Bladder microvascular endothelial cell (primary cell): Measurements from ENCODE around the gene MYL6B. TPM values are rescaled to one million over a fixed set of nuclear protein-coding genes. Genes with fewer than 3 reads are reported as not detected.

Source experiments
- total RNA-seq: library from RNA; depleted of rRNA; stranded (reverse); fragments of >200 nt; gene quantifications from 2 replicates; pipeline ENCODE4 v1.2.3, GENCODE V29; 2014

MYL6B gene
- 69.4 and 71.4 TPM in 2 replicates for total RNA-seq

DNA sequence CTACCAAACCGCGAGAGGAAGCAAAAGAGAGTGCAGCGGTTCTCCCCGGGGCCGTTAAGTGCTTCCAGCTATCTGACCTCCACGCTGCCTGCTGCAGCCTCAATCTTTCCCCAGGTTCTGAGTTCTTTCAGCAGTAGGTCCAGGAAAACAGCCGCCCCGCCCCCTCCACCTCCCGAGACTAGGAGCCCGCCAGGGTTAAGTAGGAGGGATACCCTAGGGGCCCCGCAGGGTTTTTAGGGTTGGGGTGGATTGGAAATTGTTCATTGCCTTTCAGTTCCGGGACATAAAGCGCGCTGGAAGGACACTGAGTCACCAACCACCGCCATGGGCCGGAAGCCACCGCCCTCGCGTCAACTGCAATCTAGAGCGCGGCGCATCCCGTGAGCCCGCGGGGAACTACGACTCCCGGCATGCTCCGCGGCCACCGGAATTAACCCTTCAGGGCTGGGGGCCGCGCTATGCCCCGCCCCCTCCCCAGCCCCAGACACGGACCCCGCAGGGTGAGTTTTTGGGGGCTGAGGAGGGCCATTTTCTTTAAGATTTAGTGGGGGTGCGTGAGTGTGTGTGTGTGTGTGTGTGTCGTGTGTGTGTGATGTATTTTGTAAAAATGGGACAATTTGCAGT lies at the start of gene MYL6B:
Gene MYL6B (plus strand): TSS at position 456 of the 624 bp plus-strand sequence. CDS start 1,332 bp downstream, outside the sequence.

DNA sequence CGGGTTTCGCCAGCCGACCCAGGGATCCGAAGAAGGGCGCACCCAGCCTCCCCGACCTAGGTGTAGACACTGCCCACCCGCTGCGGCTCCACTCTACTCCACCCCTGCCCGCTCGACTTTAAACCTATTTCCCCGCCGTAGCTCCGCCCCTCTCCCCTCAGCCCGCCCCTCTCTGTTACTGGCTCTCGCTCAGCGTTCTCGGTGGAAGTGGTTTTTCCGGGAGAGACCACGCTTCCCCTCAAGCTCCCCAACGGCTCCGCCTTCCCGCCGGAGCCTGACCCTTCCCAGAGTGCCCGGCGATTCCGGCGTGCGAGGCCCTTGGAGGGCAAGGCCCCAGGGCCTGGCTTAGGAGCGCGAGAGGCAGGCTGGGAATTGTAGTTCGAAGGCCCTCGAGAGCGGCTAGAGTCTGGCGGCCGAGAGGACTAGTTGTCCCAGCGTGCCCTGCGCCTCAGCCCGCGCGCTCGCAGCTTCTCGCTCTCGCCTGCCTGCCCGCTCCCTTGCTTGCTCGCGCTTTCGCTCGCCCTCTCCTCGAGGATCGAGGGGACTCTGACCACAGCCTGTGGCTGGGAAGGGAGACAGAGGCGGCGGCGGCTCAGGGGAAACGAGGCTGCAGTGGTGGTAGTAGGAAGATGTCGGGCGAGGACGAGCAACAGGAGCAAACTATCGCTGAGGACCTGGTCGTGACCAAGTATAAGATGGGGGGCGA lies 48.1 kb upstream of the MYL6B start, which contains the start of gene PA2G4:
Gene PA2G4 (plus strand): TSS at position 451 of the 706 bp plus-strand sequence. CDS start 179 bp downstream, at position 630.

DNA sequence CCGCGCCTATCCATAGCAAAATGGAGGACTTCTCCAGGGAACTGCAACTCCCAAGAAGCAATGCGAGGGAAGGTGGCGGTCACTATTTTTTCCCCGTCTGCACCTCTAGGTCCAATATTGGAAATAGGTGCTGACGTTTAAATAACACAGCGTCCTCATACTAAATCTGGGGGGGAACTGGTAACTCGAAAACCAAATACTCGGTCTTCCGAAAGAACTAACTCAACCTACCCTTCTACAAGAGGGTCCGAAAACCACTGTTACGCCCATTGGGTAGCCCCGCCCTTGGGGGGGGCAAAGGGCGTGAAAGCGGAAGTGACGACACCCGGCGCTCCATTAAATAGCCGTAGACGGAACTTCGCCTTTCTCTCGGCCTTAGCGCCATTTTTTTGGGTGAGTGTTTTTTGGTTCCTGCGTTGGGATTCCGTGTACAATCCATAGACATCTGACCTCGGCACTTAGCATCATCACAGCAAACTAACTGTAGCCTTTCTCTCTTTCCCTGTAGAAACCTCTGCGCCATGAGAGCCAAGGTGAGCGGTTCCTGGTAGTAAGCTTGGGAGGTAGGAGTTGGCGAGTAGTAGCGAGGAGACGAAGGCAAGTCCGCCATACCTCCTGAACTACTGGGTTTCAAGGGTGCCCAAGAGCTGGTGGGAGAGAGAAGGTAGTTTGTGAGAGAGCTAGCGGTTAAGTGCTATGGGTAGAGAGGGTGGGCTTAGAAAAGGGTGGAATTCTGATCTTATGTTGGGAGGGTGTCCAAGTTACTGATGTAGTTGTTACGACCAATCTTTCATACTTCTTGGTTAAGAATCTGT lies 35.9 kb upstream of the MYL6B start, which contains the start of gene RPL41:
Gene RPL41 (plus strand): TSS at position 367 of the 815 bp plus-strand sequence.

DNA sequence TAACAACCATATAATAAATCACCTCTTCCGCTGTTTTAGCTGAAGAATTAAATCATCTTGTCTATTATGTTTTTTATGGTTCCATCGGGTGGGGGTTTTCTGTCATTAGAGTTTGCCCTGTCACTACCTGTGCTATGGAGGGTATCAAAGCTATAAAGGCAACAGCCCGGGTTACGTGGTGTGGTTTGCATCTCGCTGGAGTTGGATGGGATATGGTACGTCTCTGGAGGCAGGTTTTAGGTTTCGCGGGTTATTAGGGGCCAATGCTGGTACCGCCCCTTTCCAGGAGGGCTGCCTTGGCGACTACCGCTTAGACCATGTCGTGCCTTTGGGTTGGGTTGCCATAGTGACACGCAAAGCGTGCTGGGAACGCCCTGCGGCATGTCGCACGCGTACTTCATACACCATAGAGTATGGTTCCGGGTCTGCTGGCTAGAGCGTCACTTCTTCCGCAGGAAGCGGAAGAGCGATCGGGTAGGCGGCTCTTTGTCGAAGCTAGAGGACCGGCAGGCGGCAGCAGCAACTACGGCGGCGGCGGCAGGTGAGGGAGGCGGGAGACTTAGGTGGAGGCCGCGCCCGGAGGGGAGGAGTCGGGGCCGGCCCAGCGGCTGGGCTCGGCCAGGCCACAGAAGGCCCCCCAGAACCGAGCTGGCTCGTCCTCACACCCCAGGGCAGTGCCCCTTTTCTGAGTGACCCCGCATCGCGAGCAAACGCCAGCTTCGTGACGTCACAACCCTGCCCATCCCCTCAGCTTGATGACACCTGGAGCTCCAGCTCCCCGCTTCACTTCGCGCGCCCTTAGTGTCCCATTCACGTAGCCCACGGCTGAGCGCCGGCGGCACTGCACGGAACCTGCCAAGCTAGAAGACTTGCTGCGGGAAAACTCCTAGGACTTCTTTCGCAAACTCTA lies 34.4 kb upstream of the MYL6B start, which contains the start of gene ZC3H10:
Gene ZC3H10 (plus strand): TSS at position 489 of the 910 bp plus-strand sequence. CDS start 2,297 bp downstream, outside the sequence.

DNA sequence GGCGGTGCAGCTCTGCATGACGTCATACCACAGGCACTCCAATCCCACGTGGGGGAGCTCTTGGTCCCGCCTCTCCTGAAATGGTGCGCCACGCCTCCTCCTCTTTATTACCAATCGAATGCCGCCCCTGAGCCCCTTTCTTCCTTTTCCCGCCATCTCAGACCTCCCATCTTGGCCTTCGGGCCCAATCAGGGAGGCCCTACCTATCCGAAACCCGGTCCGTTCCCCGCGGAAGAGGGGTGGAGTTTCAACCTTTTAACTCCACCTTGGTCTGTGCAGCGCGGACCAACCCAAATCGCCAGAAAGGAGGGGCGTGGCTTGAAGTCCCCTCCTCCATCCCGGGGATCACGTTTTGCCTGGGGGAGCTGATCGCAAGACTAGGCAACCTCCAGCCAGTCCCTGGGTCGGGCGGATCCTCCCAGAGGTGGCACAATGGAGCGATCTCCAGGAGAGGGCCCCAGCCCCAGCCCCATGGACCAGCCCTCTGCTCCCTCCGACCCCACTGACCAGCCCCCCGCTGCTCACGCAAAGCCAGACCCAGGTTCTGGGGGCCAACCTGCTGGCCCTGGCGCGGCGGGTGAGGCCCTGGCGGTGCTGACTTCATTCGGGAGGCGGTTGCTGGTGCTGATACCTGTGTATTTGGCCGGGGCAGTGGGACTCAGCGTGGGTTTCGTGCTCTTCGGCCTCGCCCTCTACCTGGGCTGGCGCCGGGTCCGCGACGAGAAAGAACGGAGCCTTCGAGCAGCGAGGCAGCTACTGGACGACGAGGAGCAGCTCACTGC lies 24.3 kb upstream of the MYL6B start, which contains the start of gene ESYT1:
Gene ESYT1 (plus strand): TSS at position 380 of the 782 bp plus-strand sequence. CDS start 53 bp downstream, at position 433.

DNA sequence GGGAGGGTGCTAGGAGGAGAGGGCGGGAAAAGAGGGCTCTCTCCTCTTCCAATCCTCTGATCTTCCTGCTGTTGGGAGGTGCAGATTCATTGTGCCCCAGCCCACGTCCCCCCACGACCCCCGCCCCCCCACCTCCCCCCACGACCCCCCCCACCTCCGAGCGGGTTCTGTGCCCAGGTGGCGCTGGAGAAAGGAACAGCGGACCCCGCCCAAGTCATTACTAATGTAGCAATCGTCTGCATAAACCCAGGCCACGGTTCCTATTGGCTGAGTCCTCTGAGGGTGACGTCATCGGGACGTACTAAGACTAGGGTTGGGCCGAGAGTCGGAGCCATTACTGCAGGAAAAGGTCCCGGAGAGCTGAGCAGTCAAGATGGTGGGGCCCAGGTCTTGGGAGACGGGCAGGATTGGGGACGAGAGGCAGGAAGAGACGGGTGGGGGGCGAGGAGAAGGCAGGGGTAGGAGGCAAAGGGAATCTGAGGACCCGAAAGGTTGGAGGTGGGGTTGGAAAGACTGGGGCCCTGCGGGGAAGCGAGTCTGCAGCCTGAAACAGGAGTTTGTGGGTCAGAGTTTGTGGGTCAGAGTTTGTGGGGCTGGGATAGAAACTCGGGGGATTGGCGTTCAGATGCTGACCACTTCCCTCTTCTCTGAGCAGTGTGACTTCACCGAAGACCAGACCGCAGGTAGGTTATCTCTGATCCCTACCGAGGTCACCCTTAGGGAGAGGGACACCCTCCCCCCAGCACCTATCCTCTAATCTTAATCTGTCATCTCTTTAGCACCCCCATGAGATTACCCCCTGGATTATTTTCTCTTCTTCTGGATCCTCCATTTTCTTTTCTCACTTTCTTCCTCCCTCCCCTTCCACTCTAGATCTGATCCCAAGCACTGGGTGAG lies 5.9 kb downstream of the MYL6B start, which contains the start of gene MYL6:
Gene MYL6 (plus strand): TSS at position 331 of the 897 bp plus-strand sequence. CDS start 43 bp downstream, at position 374.

DNA sequence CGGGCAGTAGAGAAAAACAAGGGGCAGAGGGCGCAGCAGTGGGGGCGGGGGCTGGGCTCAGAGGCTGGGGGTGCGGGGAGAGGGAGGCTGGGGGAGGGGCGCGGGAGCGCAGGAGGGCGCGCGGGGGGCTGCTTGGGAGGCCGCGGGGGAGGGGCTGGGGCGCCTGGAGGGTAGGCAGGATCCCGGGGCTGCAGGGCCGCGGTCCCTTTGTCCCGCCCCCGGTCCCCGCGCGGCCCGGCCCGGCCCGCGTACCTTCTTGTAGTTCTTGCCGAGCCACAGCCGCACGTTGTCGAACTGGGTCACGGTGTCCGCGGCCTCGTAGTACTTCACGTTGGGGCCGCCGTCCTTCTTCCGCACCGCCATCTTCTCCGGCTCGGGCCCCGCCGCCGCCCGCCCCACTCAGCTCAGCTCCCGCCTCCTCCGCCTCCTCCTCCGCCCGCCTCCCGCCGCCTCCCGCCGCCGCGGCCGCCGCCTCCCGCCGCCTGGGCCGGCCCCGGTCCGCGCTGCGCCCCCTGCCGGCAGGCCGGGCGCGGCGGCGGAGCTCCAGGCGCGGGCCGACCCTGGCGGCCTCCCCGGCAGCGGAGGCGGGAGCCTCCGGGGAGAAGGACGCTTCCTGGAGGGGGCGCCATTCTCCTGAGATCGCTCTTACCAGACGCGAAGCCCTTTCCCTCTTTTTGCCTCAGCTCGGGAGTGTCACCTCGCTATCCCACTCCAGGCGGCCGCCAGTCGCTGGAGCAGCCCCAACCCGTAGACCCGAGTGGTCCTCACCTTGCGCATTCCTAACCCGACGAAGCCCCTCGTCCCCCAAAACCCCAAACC lies 36.9 kb downstream of the MYL6B start, which contains the start of gene SMARCC2:
Gene SMARCC2 (minus strand): TSS at position 385 of the 819 bp plus-strand sequence. CDS start 22 bp downstream, at position 363.

Other genes with a start within 250 kb of the MYL6B start
- gene PYM1, start 224.7 kb upstream of the MYL6B start, total RNA-seq, result 27.3 and 33.2 TPM in 2 replicates
- gene DGKA, start 221.4 kb upstream of the MYL6B start, total RNA-seq, result 29.0 and 37.6 TPM in 2 replicates
- 0.38 and 0.81 TPM in 2 replicates for gene PMEL, start 186.5 kb upstream of the MYL6B start, total RNA-seq
- gene CDK2, start 185.8 kb upstream of the MYL6B start, total RNA-seq, result 27.1 and 35.3 TPM in 2 replicates
- 30.6 and 52.0 TPM in 2 replicates for gene RAB5B, start 178.5 kb upstream of the MYL6B start, total RNA-seq
- gene SUOX, start 155.3 kb upstream of the MYL6B start, total RNA-seq, result 6.5 and 12.3 TPM in 2 replicates
- gene IKZF4, start 131.5 kb upstream of the MYL6B start, total RNA-seq, result 0.16 and 0.25 TPM in 2 replicates
- 32.6 and 61.2 TPM in 2 replicates for gene RPS26, start 110.7 kb upstream of the MYL6B start, total RNA-seq
- 0.63 TPM in 1 of 2 replicates, not detected in the other for gene ERBB3, start 72.4 kb upstream of the MYL6B start, total RNA-seq
- gene PA2G4, start 48.0 kb upstream of the MYL6B start, total RNA-seq, result 114 and 216 TPM in 2 replicates
- 2,621 and 2,969 TPM in 2 replicates for gene RPL41, start 36.0 kb upstream of the MYL6B start, total RNA-seq
- gene ZC3H10, start 34.3 kb upstream of the MYL6B start, total RNA-seq, result 4.4 and 6.4 TPM in 2 replicates
- gene ESYT1, start 24.3 kb upstream of the MYL6B start, total RNA-seq, result 328 and 362 TPM in 2 replicates
- gene MYL6, start 5.8 kb downstream of the MYL6B start, total RNA-seq, result 3,299 and 3,963 TPM in 2 replicates
- gene SMARCC2, start 36.9 kb downstream of the MYL6B start, total RNA-seq, result 38.0 and 56.8 TPM in 2 replicates
- gene RNF41, start 69.3 kb downstream of the MYL6B start, total RNA-seq, result 68.5 and 138 TPM in 2 replicates
- gene NABP2, start 71.8 kb downstream of the MYL6B start, total RNA-seq, result 24.9 and 27.2 TPM in 2 replicates
- gene SLC39A5, start 77.5 kb downstream of the MYL6B start, total RNA-seq, result 0.38 TPM in 1 of 2 replicates, not detected in the other
- 8.4 and 33.0 TPM in 2 replicates for gene ANKRD52, start 105.8 kb downstream of the MYL6B start, total RNA-seq
- gene COQ10A, start 114.4 kb downstream of the MYL6B start, total RNA-seq, result 4.5 and 7.7 TPM in 2 replicates
- 90.7 and 173 TPM in 2 replicates for gene CS, start 147.7 kb downstream of the MYL6B start, total RNA-seq
- 48.9 and 65.3 TPM in 2 replicates for gene CNPY2, start 163.4 kb downstream of the MYL6B start, total RNA-seq
- 11.2 and 21.5 TPM in 2 replicates for gene PAN2, start 181.4 kb downstream of the MYL6B start, total RNA-seq
- gene IL23A, start 186.3 kb downstream of the MYL6B start, total RNA-seq, result 0.19 TPM in 1 of 2 replicates, not detected in the other
- gene STAT2, start 207.5 kb downstream of the MYL6B start, total RNA-seq, result 52.9 and 88.8 TPM in 2 replicates
- not detected in 2 replicates for gene APOF, start 210.3 kb downstream of the MYL6B start, total RNA-seq